Measurements from ENCODE around the gene CCDC27. TPM values are rescaled to one million over a fixed set of nuclear protein-coding genes. Genes with fewer than 3 reads are reported as not detected.

Gene CCDC27
- total RNA-seq, 4 donors from 2014 or later: 0.13 TPM; not detected in 3

DNA sequence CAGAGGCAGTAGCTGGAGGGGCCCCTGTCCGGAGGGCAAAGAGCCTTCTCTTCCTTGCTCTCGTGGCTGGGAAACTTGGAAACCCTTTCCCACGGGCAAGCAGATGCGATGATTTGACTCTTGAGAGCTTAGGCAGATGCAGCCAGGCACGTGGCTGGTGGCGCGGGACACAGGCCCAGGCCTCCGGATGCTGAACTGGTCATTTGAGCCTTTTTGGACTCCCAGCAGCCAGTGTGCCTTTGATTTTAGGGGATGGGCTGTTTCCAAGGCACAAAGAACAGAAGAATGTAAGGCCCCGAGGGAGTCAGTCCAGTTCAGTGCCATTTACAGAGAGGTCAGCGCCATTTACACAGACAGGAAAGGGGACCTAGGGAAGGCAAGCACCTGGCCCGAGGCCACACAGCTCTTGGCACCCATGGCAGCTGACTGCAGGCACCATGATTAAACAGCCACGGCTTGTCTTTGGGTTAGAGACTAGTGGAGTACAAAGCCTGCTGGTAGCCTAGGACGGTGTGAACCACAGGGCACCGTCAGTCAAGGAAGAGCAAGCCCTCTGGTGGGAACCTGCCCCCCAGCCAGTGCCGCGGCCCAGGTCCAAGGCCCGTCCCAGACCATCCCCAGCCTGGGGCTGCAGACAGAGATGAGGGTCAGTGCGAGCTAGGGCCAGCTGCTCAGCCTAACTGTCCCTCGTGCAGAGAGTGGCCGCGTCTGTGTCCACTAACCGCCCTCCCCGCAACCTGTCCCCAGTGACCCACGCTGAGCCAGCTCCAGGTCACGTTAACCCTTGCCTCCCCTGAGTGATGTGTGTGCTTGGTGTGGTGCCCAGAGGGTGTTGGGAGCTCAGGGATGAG is 20.4 kb upstream of the CCDC27 start:
- TF ChIP-seq, protein P1, sequence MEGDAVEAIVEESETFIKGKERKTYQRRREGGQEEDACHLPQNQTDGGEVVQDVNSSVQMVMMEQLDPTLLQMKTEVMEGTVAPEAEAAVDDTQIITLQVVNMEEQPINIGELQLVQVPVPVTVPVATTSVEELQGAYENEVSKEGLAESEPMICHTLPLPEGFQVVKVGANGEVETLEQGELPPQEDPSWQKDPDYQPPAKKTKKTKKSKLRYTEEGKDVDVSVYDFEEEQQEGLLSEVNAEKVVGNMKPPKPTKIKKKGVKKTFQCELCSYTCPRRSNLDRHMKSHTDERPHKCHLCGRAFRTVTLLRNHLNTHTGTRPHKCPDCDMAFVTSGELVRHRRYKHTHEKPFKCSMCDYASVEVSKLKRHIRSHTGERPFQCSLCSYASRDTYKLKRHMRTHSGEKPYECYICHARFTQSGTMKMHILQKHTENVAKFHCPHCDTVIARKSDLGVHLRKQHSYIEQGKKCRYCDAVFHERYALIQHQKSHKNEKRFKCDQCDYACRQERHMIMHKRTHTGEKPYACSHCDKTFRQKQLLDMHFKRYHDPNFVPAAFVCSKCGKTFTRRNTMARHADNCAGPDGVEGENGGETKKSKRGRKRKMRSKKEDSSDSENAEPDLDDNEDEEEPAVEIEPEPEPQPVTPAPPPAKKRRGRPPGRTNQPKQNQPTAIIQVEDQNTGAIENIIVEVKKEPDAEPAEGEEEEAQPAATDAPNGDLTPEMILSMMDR (IDR thresholded peaks at IDR 0.05): no peak
- no peak for TF ChIP-seq POLR2A (IDR thresholded peaks at IDR 0.05)
- peaks cover 15 to 33% of the 10 kb centered on the region in 2 donors for H3K4me1 ChIP-seq
- intact Hi-C loops (cut with DNase I): no loop called here
- no peak for DNase-seq
- H3K4me3 ChIP-seq (replicated peaks in 1 of 3): no peak overlapping the region
- no peaks in the 10 kb centered on the region for H3K36me3 ChIP-seq
- WGBS, 2 donors: 70 to 77% methylated on average over 6 to 25 of the region's 25 CpGs
- no peaks in the 10 kb centered on the region for H3K9me3 ChIP-seq
- no peak overlapping the region for H3K27ac ChIP-seq
- no peaks in the 10 kb centered on the region for H3K27me3 ChIP-seq

DNA sequence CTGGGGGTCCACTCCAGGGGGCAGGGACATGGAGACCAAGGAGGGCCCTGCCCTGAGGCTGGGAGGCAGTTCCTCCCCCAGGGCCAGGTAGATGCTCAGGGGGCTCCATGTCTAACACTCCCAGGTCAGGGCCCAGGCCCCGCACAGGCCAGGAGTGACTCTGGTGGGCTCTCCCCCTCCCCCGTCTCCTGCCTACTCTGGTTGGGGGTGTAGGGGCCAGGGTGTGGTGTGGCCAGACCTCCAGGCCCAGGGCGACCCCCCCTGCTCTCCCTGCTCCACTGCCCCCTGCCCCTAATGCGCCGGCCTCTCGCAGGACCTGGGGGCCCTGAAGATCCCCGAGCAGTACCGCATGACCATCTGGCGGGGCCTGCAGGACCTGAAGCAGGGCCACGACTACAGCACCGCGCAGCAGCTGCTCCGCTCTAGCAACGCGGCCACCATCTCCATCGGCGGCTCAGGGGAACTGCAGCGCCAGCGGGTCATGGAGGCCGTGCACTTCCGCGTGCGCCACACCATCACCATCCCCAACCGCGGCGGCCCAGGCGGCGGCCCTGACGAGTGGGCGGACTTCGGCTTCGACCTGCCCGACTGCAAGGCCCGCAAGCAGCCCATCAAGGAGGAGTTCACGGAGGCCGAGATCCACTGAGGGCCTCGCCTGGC is 19.7 kb upstream of the CCDC27 start:
- Histone ChIP-seq H3K27me3 (no peaks in the 10 kb centered on the region), H3K27ac (no peak overlapping the region), H3K9me3 (no peaks in the 10 kb centered on the region), H3K4me3 (replicated peaks in 1 of 3) (no peak overlapping the region), H3K36me3 (no peaks in the 10 kb centered on the region), H3K4me1 (peaks cover 18 to 38% of the 10 kb centered on the region in 2 donors)
- WGBS, 2 donors: 51 to 55% methylated on average over 22 to 32 of the region's 37 CpGs
- no peak for TF ChIP-seq POLR2A (IDR thresholded peaks at IDR 0.05)
- TF ChIP-seq, protein P1 (IDR thresholded peaks at IDR 0.05): no peak
- DNase-seq: no peak
- intact Hi-C loops (cut with DNase I): no loop called here

DNA sequence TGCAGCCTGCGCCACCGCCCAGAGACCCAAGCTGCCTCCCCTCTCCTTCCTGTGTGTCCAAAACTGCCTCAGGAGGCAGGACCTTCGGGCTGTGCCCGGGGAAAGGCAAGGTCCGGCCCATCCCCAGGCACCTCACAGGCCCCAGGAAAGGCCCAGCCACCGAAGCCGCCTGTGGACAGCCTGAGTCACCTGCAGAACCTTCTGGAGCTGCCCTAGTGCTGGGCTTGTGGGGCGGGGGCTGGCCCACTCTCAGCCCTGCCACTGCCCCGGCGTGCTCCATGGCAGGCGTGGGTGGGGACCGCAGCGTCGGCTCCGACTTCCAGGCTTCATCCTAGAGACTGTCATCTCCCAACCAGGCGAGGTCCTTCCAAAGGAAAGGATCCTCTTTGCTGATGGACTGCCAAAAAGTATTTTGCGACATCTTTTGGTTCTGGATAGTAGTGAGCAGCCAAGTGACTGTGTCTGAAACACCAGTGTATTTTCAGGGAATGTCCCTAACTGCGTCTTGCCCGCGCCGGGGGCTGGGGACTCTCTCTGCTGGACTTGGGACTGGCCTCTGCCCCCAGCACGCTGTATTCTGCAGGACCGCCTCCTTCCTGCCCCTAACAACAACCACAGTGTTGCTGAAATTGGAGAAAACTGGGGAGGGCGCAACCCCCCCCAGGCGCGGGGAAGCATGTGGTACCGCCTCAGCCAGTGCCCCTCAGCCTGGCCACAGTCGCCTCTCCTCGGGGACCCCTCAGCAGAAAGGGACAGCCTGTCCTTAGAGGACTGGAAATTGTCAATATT is 19.0 kb upstream of the CCDC27 start:
- H3K27ac ChIP-seq: no peak overlapping the region
- DNase-seq: no peak
- intact Hi-C loops (cut with DNase I): no loop called here
- no peaks in the 10 kb centered on the region for H3K27me3 ChIP-seq
- WGBS, 2 donors: 85% methylated on average over 12 to 23 of the region's 29 CpGs
- H3K36me3 ChIP-seq: peaks cover 2 to 3% of the 10 kb centered on the region in 2 donors
- no peaks in the 10 kb centered on the region for H3K9me3 ChIP-seq
- H3K4me1 ChIP-seq: peaks cover 18 to 38% of the 10 kb centered on the region in 2 donors
- no peak for TF ChIP-seq POLR2A (IDR thresholded peaks at IDR 0.05)
- TF ChIP-seq, protein P1 (IDR thresholded peaks at IDR 0.05): no peak
- no peak overlapping the region for H3K4me3 ChIP-seq (replicated peaks in 1 of 3)

DNA sequence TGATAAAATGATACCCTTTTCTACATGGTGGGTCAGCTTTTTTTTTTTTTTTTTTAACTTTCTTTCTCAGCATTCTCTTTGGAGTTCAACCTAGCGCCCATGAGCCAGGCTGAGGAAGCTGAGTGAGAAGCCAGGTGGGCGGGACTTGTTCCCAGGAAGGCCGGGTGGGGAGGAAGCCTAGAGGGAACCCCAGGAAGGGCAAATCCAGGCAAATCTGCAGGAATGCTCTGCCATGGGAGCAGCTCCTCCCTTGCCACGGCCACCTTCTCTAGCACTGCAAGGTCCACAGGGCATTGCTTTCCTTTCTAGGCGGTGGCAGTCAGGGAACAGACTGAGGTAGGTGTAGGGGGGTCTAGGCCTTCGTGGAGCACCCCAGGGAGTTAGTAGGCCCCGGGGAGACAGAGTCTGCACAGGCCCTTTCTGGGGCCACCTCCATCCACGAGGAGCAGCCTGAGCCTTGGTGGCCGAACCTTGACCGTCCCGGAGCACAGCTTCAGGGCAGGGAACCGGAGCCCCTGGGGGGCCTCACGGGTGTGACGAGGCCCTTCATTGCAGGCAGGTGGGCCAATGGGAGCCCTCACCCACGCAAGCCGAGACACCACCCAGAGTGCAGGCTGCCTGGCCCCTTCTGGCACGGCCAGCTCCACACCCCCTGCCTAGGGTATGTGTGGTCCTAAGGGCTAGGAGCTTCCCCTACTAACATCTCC is 18.2 kb upstream of the CCDC27 start:
- Histone ChIP-seq H3K4me1 (peaks cover 18 to 38% of the 10 kb centered on the region in 2 donors), H3K27me3 (no peaks in the 10 kb centered on the region), H3K9me3 (no peaks in the 10 kb centered on the region), H3K27ac (no peak overlapping the region), H3K36me3 (peaks cover 7 to 10% of the 10 kb centered on the region in 2 donors), H3K4me3 (replicated peaks in 1 of 3) (no peak overlapping the region)
- no peak for TF ChIP-seq POLR2A (IDR thresholded peaks at IDR 0.05)
- TF ChIP-seq, protein P1 (IDR thresholded peaks at IDR 0.05): no peak
- DNase-seq: no peak
- intact Hi-C loops (cut with DNase I): no loop called here
- WGBS, 2 donors: 88 to 91% methylated on average over 8 to 13 of the region's 17 CpGs
